COLO829 (cell line): ENCODE results near the gene NHERF1.
A peak's percentile ranks its signal among the peaks of the same experiment; 100 is the strongest.

Experiments
- DNase-seq: peaks from one replicate; pipeline ENCODE4 v3.0.0; 2012; ENCODE audit warnings: low spot score

NHERF1 gene

GRCh38 chr17:74732042-74732867 lies 16.2 kb upstream of the NHERF1 start:
- no peak for DNase-seq

GRCh38 chr17:74733365-74734122 lies 14.9 kb upstream of the NHERF1 start:
- DNase-seq, result no peak

- no peak for DNase-seq
These were observed 14.2 kb upstream of the NHERF1 start for GRCh38 chr17:74734256-74734655.

GRCh38 chr17:74736513-74737298 lies 11.7 kb upstream of the NHERF1 start, which contains the start of gene RAB37:
RAB37 (plus strand) TSS chr17:74737256; CDS start chr17:74737273, 17 bp downstream.
- DNase-seq, result no peak

- DNase-seq, result no peak
These were observed 11.0 kb upstream of the NHERF1 start for GRCh38 chr17:74737299-74738050.

GRCh38 chr17:74738051-74738996 lies 10.1 kb upstream of the NHERF1 start:
- no peak for DNase-seq

- no peak for DNase-seq
These were observed 9.1 kb upstream of the NHERF1 start for GRCh38 chr17:74739227-74739831.

- no peak for DNase-seq
These were observed 8.3 kb upstream of the NHERF1 start for GRCh38 chr17:74740173-74740572.

- DNase-seq, result no peak
These were observed 7.6 kb upstream of the NHERF1 start for GRCh38 chr17:74740641-74741387.

- no peak for DNase-seq
These were observed 6.3 kb upstream of the NHERF1 start for GRCh38 chr17:74742153-74742515.

GRCh38 chr17:74742978-74743545 lies 5.4 kb upstream of the NHERF1 start:
- DNase-seq, result no peak

- no peak for DNase-seq
These were observed 4.7 kb upstream of the NHERF1 start for GRCh38 chr17:74743755-74744154.

GRCh38 chr17:74744349-74744713 lies 4.1 kb upstream of the NHERF1 start:
- DNase-seq, result no peak

- peak; percentile 76 for DNase-seq
These were observed 3.5 kb upstream of the NHERF1 start for GRCh38 chr17:74744714-74745547.

- no peak for DNase-seq
These were observed 2.8 kb upstream of the NHERF1 start for GRCh38 chr17:74745548-74746177.

- DNase-seq, result no peak
These were observed 2.1 kb upstream of the NHERF1 start for GRCh38 chr17:74746376-74746775.

- no peak for DNase-seq
These were observed 1.5 kb upstream of the NHERF1 start for GRCh38 chr17:74746922-74747321.

- DNase-seq, result no peak
These were observed 224 bp upstream of the NHERF1 start for GRCh38 chr17:74748279-74748528.
